ENCODE results near the gene RPS6KA3.

The RPS6KA3 gene

DNA sequence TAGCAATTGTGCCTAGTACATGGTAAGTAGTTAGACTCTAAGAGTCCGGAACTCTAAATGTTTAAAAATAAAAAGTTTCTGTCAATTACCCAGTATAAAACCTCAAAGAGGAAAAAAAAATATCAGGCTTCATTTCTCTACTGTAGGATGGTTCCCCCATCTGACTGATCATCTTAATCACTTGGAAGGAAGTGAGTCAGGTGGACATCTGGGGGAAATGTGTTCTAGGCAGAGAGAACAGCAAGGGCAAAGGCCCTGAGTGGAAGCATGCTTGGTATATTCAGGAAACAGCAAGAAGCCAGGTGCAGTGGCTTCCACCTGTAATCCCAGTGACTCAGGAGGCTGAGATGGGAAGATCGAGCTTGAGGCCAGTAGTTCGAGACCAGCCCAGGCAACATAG lies 122.2 kb downstream of the RPS6KA3 start:
- Histone ChIP-seq H3K23ac (ENCODE audit: low read depth, low read length, poor library complexity) (no peak overlapping the region), H3K36me3 (replicated peaks in 1 of 2; ENCODE audit: control insufficient read depth in 2 of 2, insufficient read depth in 2 of 2, low read length in 2 of 2) (peaks cover 0 to 11% of the 10 kb centered on the region in 2 donors), H3K4me1 (ENCODE audit: control insufficient read depth in 2 of 2, insufficient read depth in 1 of 2, low read depth in 1 of 2, low read length in 2 of 2) (no peaks in the 10 kb centered on the region), H3K4me3 (ENCODE audit: low read length in 2 of 2) (no peak overlapping the region), H3K27ac (replicated peaks; ENCODE audit: low read length) (no peak overlapping the region), H3K14ac (ENCODE audit: low read length) (no peak overlapping the region), H2BK5ac (ENCODE audit: low read length) (no peak overlapping the region), H2BK15ac (ENCODE audit: low read length) (no peak overlapping the region), H3K27me3 (ENCODE audit: control insufficient read depth in 3 of 3, insufficient read depth in 3 of 3, low read depth in 1 of 3, low read length in 3 of 3) (no peaks in the 10 kb centered on the region), H4K91ac (ENCODE audit: low read depth, low read length, poor library complexity) (no peak overlapping the region), H2AFZ (ENCODE audit: low read length) (no peak overlapping the region), H3K9ac (ENCODE audit: low read depth, low read length, poor library complexity) (no peak overlapping the region), H3K79me1 (ENCODE audit: low read depth, low read length) (no peaks in the 10 kb centered on the region), H3K9me3 (replicated peaks in 1 of 2; ENCODE audit: control insufficient read depth in 2 of 2, insufficient read depth in 1 of 2, low read depth in 1 of 2, low read length in 2 of 2) (no peaks in the 10 kb centered on the region), H2BK120ac (ENCODE audit: low read depth, low read length) (no peak overlapping the region), H2BK12ac (ENCODE audit: low read length) (no peak overlapping the region), H3K4ac (ENCODE audit: low read length) (no peak overlapping the region), H4K8ac (ENCODE audit: low read depth, low read length) (no peak overlapping the region), H3K18ac (ENCODE audit: low read length) (no peak overlapping the region), H2AK5ac (ENCODE audit: low read depth, low read length) (no peak overlapping the region), H3K4me2 (ENCODE audit: insufficient read depth, low read length, poor library complexity, severe bottlenecking) (no peak overlapping the region)
- WGBS, 2 donors (ENCODE audit: extremely low coverage in 2 of 2, insufficient read length in 2 of 2, insufficient replicate concordance in 1 of 2): no CpG with 5 or more reads among the region's 3 CpGs
- no peak for DNase-seq (ENCODE audit: low spot score)

DNA sequence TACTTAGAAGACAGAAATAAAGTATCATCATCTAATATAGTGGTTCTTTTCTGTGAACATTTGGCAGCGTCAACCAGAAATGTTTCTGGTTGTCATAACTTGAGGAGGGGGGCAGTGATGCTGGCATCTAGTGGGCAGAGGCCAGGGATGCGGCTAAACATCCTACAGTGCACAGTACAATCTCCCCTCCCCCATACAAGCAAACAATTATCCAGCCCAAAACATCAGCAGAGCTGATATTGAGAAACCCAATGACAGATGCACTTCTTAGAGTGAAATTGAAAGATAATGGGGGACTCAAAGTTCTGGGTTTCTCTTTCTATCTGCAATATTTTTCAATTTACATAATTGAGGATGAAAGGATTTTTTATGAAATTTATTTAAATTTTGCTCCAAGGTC lies 123.1 kb downstream of the RPS6KA3 start:
- H2AK5ac ChIP-seq (ENCODE audit: low read depth, low read length): no peak overlapping the region
- no peak for DNase-seq (ENCODE audit: low spot score)
- no CpG with 5 or more reads among the region's 2 CpGs for WGBS, 2 donors (ENCODE audit: extremely low coverage in 2 of 2, insufficient read length in 2 of 2, insufficient replicate concordance in 1 of 2)

DNA sequence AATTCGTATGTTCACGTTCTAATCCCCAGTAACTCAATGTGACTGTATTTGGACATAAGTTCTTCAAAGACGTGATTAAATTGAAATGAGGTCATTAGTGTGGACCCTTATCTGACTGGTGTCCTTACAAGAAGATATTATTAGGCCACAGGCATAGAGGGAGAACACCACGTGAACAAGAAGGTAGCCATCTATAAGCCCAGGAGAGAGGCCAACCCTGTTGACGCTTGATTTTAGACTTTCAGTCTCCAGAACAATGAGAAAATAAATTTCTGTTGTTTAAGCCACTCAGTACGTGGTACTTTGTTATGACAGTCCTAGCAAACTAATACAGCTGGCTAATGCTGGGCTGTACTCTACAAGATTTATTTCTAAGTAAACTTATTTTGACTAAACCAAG lies 123.6 kb downstream of the RPS6KA3 start:
- Histone ChIP-seq H4K91ac (ENCODE audit: low read depth, low read length, poor library complexity) (no peak overlapping the region), H3K27ac (replicated peaks; ENCODE audit: low read length) (no peak overlapping the region), H2BK120ac (ENCODE audit: low read depth, low read length) (no peak overlapping the region), H3K18ac (ENCODE audit: low read length) (no peak overlapping the region), H3K4me2 (ENCODE audit: insufficient read depth, low read length, poor library complexity, severe bottlenecking) (no peak overlapping the region), H3K9ac (ENCODE audit: low read depth, low read length, poor library complexity) (no peak overlapping the region), H2BK12ac (ENCODE audit: low read length) (no peak overlapping the region), H3K4ac (ENCODE audit: low read length) (no peak overlapping the region), H3K4me3 (ENCODE audit: low read length in 2 of 2) (no peak overlapping the region), H3K4me1 (ENCODE audit: control insufficient read depth in 2 of 2, insufficient read depth in 1 of 2, low read depth in 1 of 2, low read length in 2 of 2) (no peaks in the 10 kb centered on the region), H3K36me3 (replicated peaks in 1 of 2; ENCODE audit: control insufficient read depth in 2 of 2, insufficient read depth in 2 of 2, low read length in 2 of 2) (peaks cover 0 to 24% of the 10 kb centered on the region in 2 donors), H3K27me3 (ENCODE audit: control insufficient read depth in 3 of 3, insufficient read depth in 3 of 3, low read depth in 1 of 3, low read length in 3 of 3) (no peaks in the 10 kb centered on the region), H2BK15ac (ENCODE audit: low read length) (no peak overlapping the region), H3K79me1 (ENCODE audit: low read depth, low read length) (no peaks in the 10 kb centered on the region), H2AFZ (ENCODE audit: low read length) (no peak overlapping the region), H3K23ac (ENCODE audit: low read depth, low read length, poor library complexity) (no peak overlapping the region), H4K8ac (ENCODE audit: low read depth, low read length) (no peak overlapping the region), H2AK5ac (ENCODE audit: low read depth, low read length) (no peak overlapping the region), H2BK5ac (ENCODE audit: low read length) (no peak overlapping the region), H3K9me3 (replicated peaks in 1 of 2; ENCODE audit: control insufficient read depth in 2 of 2, insufficient read depth in 1 of 2, low read depth in 1 of 2, low read length in 2 of 2) (no peaks in the 10 kb centered on the region), H3K14ac (ENCODE audit: low read length) (no peak overlapping the region)
- no CpG with 5 or more reads among the region's 6 CpGs for WGBS, 2 donors (ENCODE audit: extremely low coverage in 2 of 2, insufficient read length in 2 of 2, insufficient replicate concordance in 1 of 2)
- no peak for DNase-seq (ENCODE audit: low spot score)

More for the DNA sequence above, 123.1 kb downstream of the RPS6KA3 start:
- Histone ChIP-seq H3K4me1 (ENCODE audit: control insufficient read depth in 2 of 2, insufficient read depth in 1 of 2, low read depth in 1 of 2, low read length in 2 of 2) (no peaks in the 10 kb centered on the region), H3K4me2 (ENCODE audit: insufficient read depth, low read length, poor library complexity, severe bottlenecking) (no peak overlapping the region), H3K79me1 (ENCODE audit: low read depth, low read length) (no peaks in the 10 kb centered on the region), H3K23ac (ENCODE audit: low read depth, low read length, poor library complexity) (no peak overlapping the region), H2BK120ac (ENCODE audit: low read depth, low read length) (no peak overlapping the region), H3K9ac (ENCODE audit: low read depth, low read length, poor library complexity) (no peak overlapping the region), H3K4me3 (ENCODE audit: low read length in 2 of 2) (no peak overlapping the region), H2AFZ (ENCODE audit: low read length) (no peak overlapping the region), H3K27ac (replicated peaks; ENCODE audit: low read length) (no peak overlapping the region), H4K8ac (ENCODE audit: low read depth, low read length) (no peak overlapping the region), H3K27me3 (ENCODE audit: control insufficient read depth in 3 of 3, insufficient read depth in 3 of 3, low read depth in 1 of 3, low read length in 3 of 3) (no peaks in the 10 kb centered on the region), H3K14ac (ENCODE audit: low read length) (no peak overlapping the region), H2BK5ac (ENCODE audit: low read length) (no peak overlapping the region), H3K18ac (ENCODE audit: low read length) (no peak overlapping the region), H2BK15ac (ENCODE audit: low read length) (no peak overlapping the region), H3K36me3 (replicated peaks in 1 of 2; ENCODE audit: control insufficient read depth in 2 of 2, insufficient read depth in 2 of 2, low read length in 2 of 2) (peaks cover 0 to 20% of the 10 kb centered on the region in 2 donors), H4K91ac (ENCODE audit: low read depth, low read length, poor library complexity) (no peak overlapping the region), H2BK12ac (ENCODE audit: low read length) (no peak overlapping the region), H3K9me3 (replicated peaks in 1 of 2; ENCODE audit: control insufficient read depth in 2 of 2, insufficient read depth in 1 of 2, low read depth in 1 of 2, low read length in 2 of 2) (no peaks in the 10 kb centered on the region), H3K4ac (ENCODE audit: low read length) (no peak overlapping the region)

DNA sequence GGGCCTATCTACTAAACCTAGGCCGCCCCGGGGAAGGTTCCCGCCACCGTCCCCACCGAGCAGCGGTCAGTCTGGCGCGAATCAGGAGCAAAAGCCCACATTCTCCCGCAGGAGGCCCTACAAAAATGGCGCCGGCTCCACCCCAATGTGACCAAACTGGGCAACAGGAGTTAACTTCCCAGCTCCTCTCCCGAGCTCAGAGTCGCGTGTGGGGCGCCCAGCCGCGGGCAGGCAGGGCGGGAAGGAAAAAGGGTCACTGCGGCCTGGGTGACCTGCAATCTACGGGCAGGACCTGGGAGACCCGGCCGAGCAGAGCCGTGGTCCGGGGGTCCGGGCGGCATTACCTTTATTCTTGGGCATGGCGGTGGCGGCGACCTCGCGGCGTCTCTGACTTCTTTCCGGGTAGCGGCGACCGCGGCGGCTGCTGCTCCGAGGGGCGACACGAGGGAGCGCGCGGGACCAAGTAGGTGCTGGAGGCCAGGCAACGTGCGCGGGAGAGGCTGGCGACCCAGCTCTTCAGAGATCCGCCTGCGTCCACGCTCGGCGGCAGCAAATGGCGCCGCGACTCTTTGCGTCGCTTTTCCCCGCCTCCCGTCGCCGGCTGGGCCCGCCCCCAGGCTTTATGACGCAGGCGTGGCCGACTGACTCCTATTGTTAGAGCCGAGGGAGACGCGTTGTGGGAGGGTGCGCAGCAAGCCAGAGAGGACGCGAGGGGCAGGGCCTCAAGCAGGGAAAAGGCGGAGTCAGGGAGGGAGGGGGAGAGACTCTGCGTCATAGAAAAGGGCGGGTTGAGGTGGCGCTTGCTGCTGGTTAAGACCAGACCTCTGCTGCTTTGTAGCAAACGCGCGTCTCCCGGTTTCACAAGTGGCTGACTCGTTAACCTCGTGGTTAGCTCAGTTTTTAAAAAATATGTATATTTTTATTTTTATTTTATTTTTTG lies 125.2 kb downstream of the RPS6KA3 start, which contains the start of gene EIF1AX:
EIF1AX (minus strand) TSS at position 558 of the 940 bp plus-strand sequence; CDS start at position 360, 198 bp downstream.
- Histone ChIP-seq H3K9me3 (replicated peaks in 1 of 2; ENCODE audit: control insufficient read depth in 2 of 2, insufficient read depth in 1 of 2, low read depth in 1 of 2, low read length in 2 of 2) (no peaks in the 10 kb centered on the region), H4K91ac (ENCODE audit: low read depth, low read length, poor library complexity) (no peak within 1 kb of the TSS), H3K4me1 (ENCODE audit: control insufficient read depth in 2 of 2, insufficient read depth in 1 of 2, low read depth in 1 of 2, low read length in 2 of 2) (no peaks in the 10 kb centered on the region), H3K14ac (ENCODE audit: low read length) (no peak within 1 kb of the TSS), H3K9ac (ENCODE audit: low read depth, low read length, poor library complexity) (peak within 1 kb of the TSS; percentile 70), H3K79me1 (ENCODE audit: low read depth, low read length) (no peaks in the 10 kb centered on the region), H2BK15ac (ENCODE audit: low read length) (no peak within 1 kb of the TSS), H3K18ac (ENCODE audit: low read length) (peak within 1 kb of the TSS; percentile 76), H3K23ac (ENCODE audit: low read depth, low read length, poor library complexity) (no peak within 1 kb of the TSS), H3K27ac (replicated peaks; ENCODE audit: low read length) (no peak within 1 kb of the TSS), H4K8ac (ENCODE audit: low read depth, low read length) (no peak within 1 kb of the TSS), H2BK12ac (ENCODE audit: low read length) (no peak within 1 kb of the TSS), H2BK120ac (ENCODE audit: low read depth, low read length) (no peak within 1 kb of the TSS), H3K4ac (ENCODE audit: low read length) (no peak within 1 kb of the TSS), H3K4me2 (ENCODE audit: insufficient read depth, low read length, poor library complexity, severe bottlenecking) (peak within 1 kb of the TSS; percentile 40), H3K36me3 (replicated peaks in 1 of 2; ENCODE audit: control insufficient read depth in 2 of 2, insufficient read depth in 2 of 2, low read length in 2 of 2) (peaks cover 3 to 37% of the 10 kb centered on the region in 2 donors), H3K27me3 (ENCODE audit: control insufficient read depth in 3 of 3, insufficient read depth in 3 of 3, low read depth in 1 of 3, low read length in 3 of 3) (no peaks in the 10 kb centered on the region), H2AK5ac (ENCODE audit: low read depth, low read length) (no peak within 1 kb of the TSS), H3K4me3 (ENCODE audit: low read length in 2 of 2) (peak within 1 kb of the TSS; percentile 65 to 100), H2AFZ (ENCODE audit: low read length) (peak within 1 kb of the TSS; percentile 71), H2BK5ac (ENCODE audit: low read length) (no peak within 1 kb of the TSS)
- no CpG with 5 or more reads among the region's 82 CpGs for WGBS, 2 donors (ENCODE audit: extremely low coverage in 2 of 2, insufficient read length in 2 of 2, insufficient replicate concordance in 1 of 2)
- peak; percentile 88 for DNase-seq (ENCODE audit: low spot score)
